B cell (primary cell): ENCODE results near the gene CDH13. TPM values are rescaled to one million over a fixed set of nuclear protein-coding genes. Genes with fewer than 3 reads are reported as not detected.

Source experiments
- ATAC-seq: fragments of 200-7000 bp; cut with Tn5 transposase; one replicate; pipeline ENCODE4 v1.10.0; 2021; ENCODE audit warnings: low read depth, mild to moderate bottlenecking, moderate number of reproducible peaks, moderate library complexity
- CTCF ChIA-PET: fragments of 350-600 bp; sonication (Branson Sonifier 250); formaldehyde crosslinking; loops from one replicate; lab custom pipeline; 2021; ENCODE audit warnings: antibody characterized with exemption, inconsistent platforms; lab: Charles Lee
- POLR2A ChIA-PET: fragments of 350-600 bp; sonication (Branson Sonifier 250); formaldehyde crosslinking; loops from one replicate; lab custom pipeline; 2021; ENCODE audit warnings: antibody characterized with exemption; lab: Charles Lee
- DNase-seq: peaks from one replicate; pipeline ENCODE4 v3.0.0; 2013
- H2AFZ ChIP-seq: 2 replicates; pipeline ENCODE4 v1.6.1; 2012; ENCODE audit warnings: mild to moderate bottlenecking, low read depth, low read length; ENCODE audit not compliant: insufficient read depth, poor library complexity, severe bottlenecking
- H3K27ac ChIP-seq, 2 donors: 1 replicate in 1 of 2; 2 replicates in 1 of 2; pipeline ENCODE4 v1.5.1; 2012 to 2013; ENCODE audit warnings: low read length in 2 of 2, mild to moderate bottlenecking in 2 of 2, moderate library complexity in 1 of 2
- H3K27me3 ChIP-seq, 4 experiments: fragments of 200-600 bp in 1 of 4; sonication (generic) in 1 of 4; replicated peaks in 1 of 4; 1 replicate in 2 of 4; 2 replicates in 2 of 4; pipeline versions ENCODE4 v1.6.1 to v1.7.0; 2013 to 2016; ENCODE audit warnings: low read length in 3 of 4, mild to moderate bottlenecking in 2 of 4, mixed read lengths in 1 of 4, moderate library complexity in 1 of 4; ENCODE audit not compliant: insufficient read depth in 4 of 4, control insufficient read depth in 3 of 4; ENCODE audit errors: control extremely low read depth in 1 of 4
- H3K36me3 ChIP-seq, 2 experiments: replicated peaks in 1 of 2; 1 replicate in 1 of 2; 2 replicates in 1 of 2; pipeline versions ENCODE4 v1.6.1 to v1.7.1; 2013; ENCODE audit warnings: low read length in 1 of 2; ENCODE audit not compliant: insufficient read depth in 2 of 2, control insufficient read depth in 1 of 2; ENCODE audit errors: control extremely low read depth in 1 of 2, extremely low read depth in 1 of 2
- H3K4me1 ChIP-seq, 2 donors: fragments of 200-600 bp in 1 of 2; sonication (generic) in 1 of 2; 1 replicate in 1 of 2; 2 replicates in 1 of 2; pipeline versions ENCODE4 v1.5.1 to v1.6.1; 2013 to 2017; ENCODE audit warnings: low read length in 2 of 2; ENCODE audit not compliant: control insufficient read depth in 2 of 2, insufficient read depth in 2 of 2
- H3K4me2 ChIP-seq: replicated peaks from 2 replicates; pipeline ENCODE3; 2012; ENCODE audit warnings: mild to moderate bottlenecking, low read depth, low read length; ENCODE audit not compliant: poor library complexity, severe bottlenecking
- H3K4me3 ChIP-seq, 5 experiments: fragments of 200-600 bp in 1 of 5; sonication (generic) in 1 of 5; 1 replicate in 3 of 5; 2 replicates in 2 of 5; pipeline versions ENCODE4 v1.5.1 to v1.7.0; 2011 to 2016; ENCODE audit warnings: low read length in 4 of 5, mild to moderate bottlenecking in 4 of 5, low read depth in 2 of 5, control low read depth in 1 of 5, moderate library complexity in 1 of 5; ENCODE audit not compliant: insufficient read depth in 1 of 5; ENCODE audit errors: control extremely low read depth in 1 of 5, extremely low read depth in 1 of 5
- H3K79me2 ChIP-seq: fragments of 200-600 bp; sonication (generic); one replicate; pipeline ENCODE4 v1.6.0; 2016; ENCODE audit warnings: low read length; ENCODE audit not compliant: control insufficient read depth, insufficient read depth
- H3K9ac ChIP-seq: fragments of 200-600 bp; sonication (generic); 2 replicates; pipeline ENCODE4 v1.6.1; 2017; ENCODE audit warnings: mild to moderate bottlenecking, low read length, moderate library complexity
- H3K9me3 ChIP-seq, 3 donors: one replicate each; pipeline versions ENCODE4 v1.6.1 to v1.7.1; 2013; ENCODE audit warnings: low read length in 2 of 3; ENCODE audit not compliant: control insufficient read depth in 2 of 3, insufficient read depth in 1 of 3; ENCODE audit errors: control extremely low read depth in 1 of 3
- H4K20me1 ChIP-seq: 2 replicates; pipeline ENCODE4 v1.6.0; 2012; ENCODE audit warnings: mild to moderate bottlenecking, low read length; ENCODE audit not compliant: insufficient read depth, control insufficient read depth, poor library complexity, severe bottlenecking
- H3K27ac Mint-ChIP-seq: one replicate; pipeline ENCODE4 v1.8.0; 2021; ENCODE audit warnings: mixed read lengths
- H3K27me3 Mint-ChIP-seq: one replicate; pipeline ENCODE4 v1.8.0; 2021; ENCODE audit warnings: mixed read lengths
- H3K4me1 Mint-ChIP-seq: one replicate; pipeline ENCODE4 v1.8.0; 2021; ENCODE audit warnings: mixed read lengths
- H3K4me3 Mint-ChIP-seq: one replicate; pipeline ENCODE4 v1.8.0; 2021; ENCODE audit warnings: mixed read lengths
- H3K9me3 Mint-ChIP-seq: one replicate; pipeline ENCODE4 v1.8.0; 2022; ENCODE audit warnings: mixed read lengths; ENCODE audit not compliant: insufficient read depth
- CTCF ChIP-seq: fragments of 200-600 bp; IDR thresholded peaks from one replicate; pipeline ENCODE4 v1.8.0; 2022; ENCODE audit warnings: antibody characterized with exemption, mild to moderate bottlenecking
- EZH2 ChIP-seq: IDR thresholded peaks from 2 replicates; pipeline ENCODE4 v1.6.1; 2012; ENCODE audit warnings: borderline replicate concordance, low read depth, mild to moderate bottlenecking, moderate library complexity, low read length; ENCODE audit not compliant: insufficient read depth, poor library complexity, severe bottlenecking
- WGBS: methylation state at CpG from one replicate; pipeline ENCODE4 v1.1.5; 2013; ENCODE audit warnings: missing lambda C conversion rate; ENCODE audit not compliant: insufficient coverage; 5-methylcytosine and 5-hydroxymethylcytosine counted together
- intact Hi-C: fragments of 100-400 bp; cut with micrococcal nuclease; formaldehyde crosslinking; loops from one replicate; pipeline ENCODE4 v1.10.0; 2022
- polyA plus RNA-seq: library from polyadenylated mRNA; depleted of rRNA; stranded (reverse); fragments of >200 nt; gene quantifications from 2 replicates; pipeline ENCODE4 v1.2.3, GENCODE V29; 2012
- total RNA-seq, 2 donors: library from RNA; stranded (reverse); fragments of 120-200 nt in 1 of 2; gene quantifications; 1 replicate in 1 of 2; 2 replicates in 1 of 2; pipeline versions ENCODE4 v1.2.3 to v1.2.4, GENCODE V29; 2013 to 2022

The CDH13 gene
- total and polyA plus RNA-seq, 2 donors (not counting 1 experiment from before 2014, with no cell fraction given) = not detected

- Mint-ChIP-seq H3K27me3 (no peaks in the 10 kb centered on the region), H3K4me1 (no peaks in the 10 kb centered on the region), H3K4me3 (no peak overlapping the region), H3K9me3 (no peaks in the 10 kb centered on the region), H3K27ac (no peak overlapping the region)
- H3K27ac ChIP-seq = no peak overlapping the region
- ATAC-seq = no peak
- H3K36me3 ChIP-seq = no peaks in the 10 kb centered on the region
- H3K9me3 ChIP-seq = no peaks in the 10 kb centered on the region
- no peak overlapping the region for H3K4me3 ChIP-seq
- intact Hi-C loops = no loop called here
- no peaks in the 10 kb centered on the region for H3K79me2 ChIP-seq
- no peak overlapping the region for H2AFZ ChIP-seq
- H3K4me2 ChIP-seq = no peak overlapping the region
- no peaks in the 10 kb centered on the region for H3K27me3 ChIP-seq
- no peak overlapping the region for H3K9ac ChIP-seq
- DNase-seq = no peak
- TF ChIP-seq EZH2 (no peak), CTCF (no peak)
- CTCF ChIA-PET = no interaction called here
- no peaks in the 10 kb centered on the region for H4K20me1 ChIP-seq
- no peaks in the 10 kb centered on the region for H3K4me1 ChIP-seq
- POLR2A ChIA-PET = no interaction called here
- WGBS = no CpG with 5 or more reads among the region's 9 CpGs
Measured at GRCh38 chr16:82589407-82589806, 37.4 kb upstream of the CDH13 start.

DNA sequence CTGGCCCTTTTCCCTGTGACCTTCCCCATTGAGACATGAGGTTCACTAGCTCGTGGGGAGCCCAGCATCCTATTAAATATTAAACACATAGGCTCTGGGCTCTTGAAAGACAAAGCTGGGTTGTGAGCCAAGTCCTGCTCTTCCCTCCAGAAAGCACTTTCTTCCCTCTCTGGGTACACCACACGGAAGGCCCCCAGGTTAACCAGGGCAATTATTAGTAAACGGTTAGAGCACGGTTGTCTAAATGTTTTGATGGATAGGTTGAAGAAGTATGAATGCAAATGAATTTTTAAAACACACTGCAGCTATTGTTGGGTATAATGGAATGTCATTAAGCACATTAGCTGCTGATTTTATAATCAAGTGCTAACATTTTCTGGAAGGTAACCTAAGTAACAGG, 32.7 kb upstream of the CDH13 start:
- no peaks in the 10 kb centered on the region for H3K36me3 ChIP-seq
- H2AFZ ChIP-seq = no peak overlapping the region
- H3K27ac ChIP-seq = no peak overlapping the region
- TF ChIP-seq EZH2 (no peak), CTCF (no peak)
- no peak overlapping the region for H3K4me3 ChIP-seq
- H4K20me1 ChIP-seq = no peaks in the 10 kb centered on the region
- ATAC-seq (no peak), DNase-seq (no peak)
- no peak overlapping the region for H3K4me2 ChIP-seq
- Mint-ChIP-seq H3K27me3 (peaks cover 8% of the 10 kb centered on the region), H3K4me1 (no peaks in the 10 kb centered on the region), H3K9me3 (peaks cover under 1% of the 10 kb centered on the region), H3K4me3 (no peak overlapping the region), H3K27ac (no peak overlapping the region)
- no peaks in the 10 kb centered on the region for H3K27me3 ChIP-seq
- H3K9ac ChIP-seq = no peak overlapping the region
- intact Hi-C loops = no loop called here
- H3K9me3 ChIP-seq = no peaks in the 10 kb centered on the region
- POLR2A ChIA-PET = no interaction called here
- 87% methylated on average over 3 of the region's 4 CpGs for WGBS
- no peaks in the 10 kb centered on the region for H3K4me1 ChIP-seq
- CTCF ChIA-PET = no interaction called here
- H3K79me2 ChIP-seq = no peaks in the 10 kb centered on the region
